ENCODE results near the gene LMLN. TPM values are rescaled to one million over a fixed set of nuclear protein-coding genes. Genes with fewer than 3 reads are reported as not detected.
"Not testable (repeated sequence)": the region's sequence is repeated elsewhere in the genome, so short reads cannot be mapped to it uniquely, and the experiment has no call there.

The LMLN gene
- total RNA-seq, 4 donors from 2014 or later: 9.8 to 12.5 (median 10.9) TPM

GRCh38 chr3:197958346-197958745, 1.7 kb upstream of the LMLN start:
- no peak overlapping the region for H3K27ac ChIP-seq
- TF ChIP-seq POLR2A (IDR thresholded peaks at IDR 0.05): no peak
- no peaks in the 10 kb centered on the region for H3K27me3 ChIP-seq
- DNase-seq: no peak
- peaks cover 30 to 33% of the 10 kb centered on the region in 2 donors for H3K36me3 ChIP-seq
- H3K9me3 ChIP-seq: no peaks in the 10 kb centered on the region
- intact Hi-C loops (cut with DNase I): no loop called here
- H3K4me1 ChIP-seq: peaks cover 8 to 15% of the 10 kb centered on the region in 2 donors
- WGBS, 2 donors: 95 to 98% methylated on average over 4 of the region's 4 CpGs
- no peak overlapping the region for H3K4me3 ChIP-seq (replicated peaks in 1 of 3)

- H3K27ac ChIP-seq; H3K9me3 ChIP-seq; intact Hi-C loops (cut with DNase I); H3K4me3 ChIP-seq (replicated peaks in 1 of 3); H3K27me3 ChIP-seq: not testable (repeated sequence)
- 94% methylated on average over 19 of the region's 19 CpGs for WGBS, 2 donors
- DNase-seq: peak in 1 of 2 donors; percentile 10
- Histone ChIP-seq H3K36me3 (peaks cover 25 to 28% of the 10 kb centered on the region in 2 donors), H3K4me1 (peaks cover 8 to 15% of the 10 kb centered on the region in 2 donors)
Observed at GRCh38 chr3:197958848-197959247, 1.2 kb upstream of the LMLN start.

- Histone ChIP-seq H3K36me3 (peaks cover 19 to 21% of the 10 kb centered on the region in 2 donors), H3K27ac (peak overlapping the region in 2 of 3 donors; percentile 25 to 69), H3K4me1 (peaks cover 8 to 15% of the 10 kb centered on the region in 2 donors), H3K27me3 (no peaks in the 10 kb centered on the region), H3K9me3 (no peaks in the 10 kb centered on the region), H3K4me3 (replicated peaks in 1 of 3) (peak overlapping the region; percentile 1 to 75 (median 56))
- WGBS, 2 donors: 53 to 62% methylated on average over 6 of the region's 6 CpGs
- DNase-seq: no peak
- TF ChIP-seq CTCF (IDR thresholded peaks at IDR 0.05): no peak
- TF ChIP-seq POLR2A (IDR thresholded peaks at IDR 0.05): no peak
- intact Hi-C loops (cut with DNase I): no loop called here
Observed at GRCh38 chr3:197959500-197959890, 522 bp upstream of the LMLN start.

GRCh38 chr3:197960694-197961581, 921 bp downstream of the LMLN start:
- intact Hi-C loops (cut with DNase I): no loop called here
- Histone ChIP-seq H3K4me1 (peaks cover 8 to 15% of the 10 kb centered on the region in 2 donors), H3K27me3 (no peaks in the 10 kb centered on the region), H3K9me3 (no peaks in the 10 kb centered on the region), H3K36me3 (peaks cover 4 to 7% of the 10 kb centered on the region in 2 donors), H3K27ac (peak overlapping the region in 2 of 3 donors; percentile 40 to 69), H3K4me3 (replicated peaks in 1 of 3) (peak overlapping the region; percentile 56 to 77 (median 75))
- DNase-seq: no peak
- TF ChIP-seq CTCF (IDR thresholded peaks at IDR 0.05) (no peak), POLR2A (IDR thresholded peaks at IDR 0.05) (no peak)
- 14 to 15% methylated on average over 23 of the region's 23 CpGs for WGBS, 2 donors

- Histone ChIP-seq H3K36me3 (peaks cover under 1 to 3% of the 10 kb centered on the region in 2 donors), H3K4me1 (peaks cover 8 to 15% of the 10 kb centered on the region in 2 donors), H3K27me3 (no peaks in the 10 kb centered on the region), H3K27ac (no peak overlapping the region), H3K9me3 (no peaks in the 10 kb centered on the region), H3K4me3 (replicated peaks in 1 of 3) (no peak overlapping the region)
- DNase-seq: no peak
- TF ChIP-seq CTCF (IDR thresholded peaks at IDR 0.05) (no peak), POLR2A (IDR thresholded peaks at IDR 0.05) (no peak)
- WGBS, 2 donors: 85 to 89% methylated on average over 9 of the region's 9 CpGs
- intact Hi-C loops (cut with DNase I): no loop called here
Observed at GRCh38 chr3:197961582-197961945, 1.5 kb downstream of the LMLN start.

GRCh38 chr3:197963019-197963637, 3.1 kb downstream of the LMLN start:
- Histone ChIP-seq H3K9me3 (no peaks in the 10 kb centered on the region), H3K36me3 (no peaks in the 10 kb centered on the region), H3K27me3 (no peaks in the 10 kb centered on the region), H3K4me3 (replicated peaks in 1 of 3) (no peak overlapping the region), H3K27ac (no peak overlapping the region), H3K4me1 (peaks cover 8 to 15% of the 10 kb centered on the region in 2 donors)
- DNase-seq: no peak
- TF ChIP-seq POLR2A (IDR thresholded peaks at IDR 0.05): no peak
- TF ChIP-seq CTCF (IDR thresholded peaks at IDR 0.05): no peak
- WGBS, 2 donors: 85 to 97% methylated on average over 5 of the region's 5 CpGs
- intact Hi-C loops (cut with DNase I): no loop called here

- intact Hi-C loops (cut with DNase I); H3K27me3 ChIP-seq; DNase-seq; H3K36me3 ChIP-seq; H3K27ac ChIP-seq; H3K4me1 ChIP-seq; H3K4me3 ChIP-seq (replicated peaks in 1 of 3); H3K9me3 ChIP-seq: not testable (repeated sequence)
- 95 to 96% methylated on average over 8 of the region's 8 CpGs for WGBS, 2 donors
Observed at GRCh38 chr3:197967337-197967989, 7.4 kb downstream of the LMLN start.
